GM10266 (cell line): Measurements from ENCODE around the gene FLII.
"Not testable (repeated sequence)": the region's sequence is repeated elsewhere in the genome, so short reads cannot be mapped to it uniquely, and the experiment has no call there.

ENCODE experiments used
- DNase-seq: peaks from one replicate; pipeline ENCODE4 v3.0.0; 2012; ENCODE audit errors: extremely low spot score
- TF ChIP-seq, protein P1 (sequence below): IDR thresholded peaks from 2 replicates; pipeline ENCODE4 v1.5.1; 2012; ENCODE audit warnings: mild to moderate bottlenecking, low read depth; ENCODE audit not compliant: control insufficient read depth, insufficient read depth; ENCODE audit errors: missing control alignments

The FLII gene

DNA sequence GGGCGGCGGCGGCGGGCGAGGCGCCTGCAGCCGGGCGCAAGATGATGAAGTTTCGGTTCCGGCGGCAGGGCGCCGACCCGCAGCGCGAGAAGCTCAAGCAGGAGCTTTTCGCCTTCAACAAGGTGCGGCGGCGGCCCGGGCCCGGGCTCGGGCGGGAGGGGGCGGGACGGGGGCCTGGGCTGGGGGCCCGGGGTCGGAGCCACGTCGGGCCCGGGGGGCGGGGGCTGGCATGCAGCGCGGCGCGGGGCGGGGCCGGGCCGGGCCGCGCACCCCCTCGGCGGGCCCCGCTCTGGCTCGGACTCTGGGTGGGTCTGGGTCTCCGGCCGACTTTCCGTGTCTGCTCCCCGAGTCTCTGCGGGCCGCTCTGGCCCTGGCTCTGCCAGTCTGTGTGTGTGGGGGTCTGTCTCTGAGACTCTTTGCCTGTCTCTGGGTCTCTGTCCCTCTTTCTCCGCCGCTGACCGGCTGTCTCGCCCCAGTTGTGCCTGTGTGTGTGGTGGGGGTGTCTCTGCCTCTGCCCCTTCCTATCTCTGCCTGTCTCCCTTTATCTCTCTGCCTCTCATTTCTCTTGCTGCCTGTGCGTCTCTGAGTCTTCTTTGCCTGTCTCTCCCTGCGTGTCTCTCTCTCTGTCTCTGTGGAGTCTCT, 32.8 kb downstream of the FLII start:
- TF ChIP-seq, protein P1, sequence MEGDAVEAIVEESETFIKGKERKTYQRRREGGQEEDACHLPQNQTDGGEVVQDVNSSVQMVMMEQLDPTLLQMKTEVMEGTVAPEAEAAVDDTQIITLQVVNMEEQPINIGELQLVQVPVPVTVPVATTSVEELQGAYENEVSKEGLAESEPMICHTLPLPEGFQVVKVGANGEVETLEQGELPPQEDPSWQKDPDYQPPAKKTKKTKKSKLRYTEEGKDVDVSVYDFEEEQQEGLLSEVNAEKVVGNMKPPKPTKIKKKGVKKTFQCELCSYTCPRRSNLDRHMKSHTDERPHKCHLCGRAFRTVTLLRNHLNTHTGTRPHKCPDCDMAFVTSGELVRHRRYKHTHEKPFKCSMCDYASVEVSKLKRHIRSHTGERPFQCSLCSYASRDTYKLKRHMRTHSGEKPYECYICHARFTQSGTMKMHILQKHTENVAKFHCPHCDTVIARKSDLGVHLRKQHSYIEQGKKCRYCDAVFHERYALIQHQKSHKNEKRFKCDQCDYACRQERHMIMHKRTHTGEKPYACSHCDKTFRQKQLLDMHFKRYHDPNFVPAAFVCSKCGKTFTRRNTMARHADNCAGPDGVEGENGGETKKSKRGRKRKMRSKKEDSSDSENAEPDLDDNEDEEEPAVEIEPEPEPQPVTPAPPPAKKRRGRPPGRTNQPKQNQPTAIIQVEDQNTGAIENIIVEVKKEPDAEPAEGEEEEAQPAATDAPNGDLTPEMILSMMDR: no peak
- no peak for DNase-seq

DNA sequence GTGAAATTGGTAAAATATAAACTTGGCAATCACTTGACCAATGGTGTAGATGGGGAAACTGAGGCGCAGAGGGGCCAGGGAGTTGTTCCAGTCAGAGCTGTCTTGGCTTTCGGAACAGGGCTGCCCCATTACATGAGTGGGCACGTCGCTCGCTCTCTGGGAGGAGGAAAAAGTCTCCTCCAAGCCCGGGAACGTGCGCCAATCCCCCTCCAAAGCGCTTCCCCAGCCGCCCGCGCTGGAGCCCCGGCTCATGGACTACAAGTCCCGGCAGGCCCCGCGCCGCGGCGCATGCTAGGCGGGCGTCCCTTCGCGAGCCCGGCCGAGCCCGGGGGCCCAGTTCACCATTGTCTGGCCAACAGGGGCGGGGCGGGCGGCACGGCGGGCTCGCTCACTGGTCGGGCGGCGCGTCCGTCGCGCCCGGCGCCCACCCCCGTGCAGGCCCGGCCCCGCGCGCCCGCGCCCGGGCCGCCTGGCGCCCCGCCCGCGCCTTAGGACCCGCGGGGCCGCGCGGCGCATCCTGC, 33.4 kb downstream of the FLII start, which contains the start of gene LLGL1:
Gene LLGL1, plus strand, starts transcription at position 515 of the 521 bp plus-strand sequence. CDS start 48 bp downstream, outside the sequence.
- TF ChIP-seq, protein P1: no peak
- DNase-seq: peak; percentile 100

DNA sequence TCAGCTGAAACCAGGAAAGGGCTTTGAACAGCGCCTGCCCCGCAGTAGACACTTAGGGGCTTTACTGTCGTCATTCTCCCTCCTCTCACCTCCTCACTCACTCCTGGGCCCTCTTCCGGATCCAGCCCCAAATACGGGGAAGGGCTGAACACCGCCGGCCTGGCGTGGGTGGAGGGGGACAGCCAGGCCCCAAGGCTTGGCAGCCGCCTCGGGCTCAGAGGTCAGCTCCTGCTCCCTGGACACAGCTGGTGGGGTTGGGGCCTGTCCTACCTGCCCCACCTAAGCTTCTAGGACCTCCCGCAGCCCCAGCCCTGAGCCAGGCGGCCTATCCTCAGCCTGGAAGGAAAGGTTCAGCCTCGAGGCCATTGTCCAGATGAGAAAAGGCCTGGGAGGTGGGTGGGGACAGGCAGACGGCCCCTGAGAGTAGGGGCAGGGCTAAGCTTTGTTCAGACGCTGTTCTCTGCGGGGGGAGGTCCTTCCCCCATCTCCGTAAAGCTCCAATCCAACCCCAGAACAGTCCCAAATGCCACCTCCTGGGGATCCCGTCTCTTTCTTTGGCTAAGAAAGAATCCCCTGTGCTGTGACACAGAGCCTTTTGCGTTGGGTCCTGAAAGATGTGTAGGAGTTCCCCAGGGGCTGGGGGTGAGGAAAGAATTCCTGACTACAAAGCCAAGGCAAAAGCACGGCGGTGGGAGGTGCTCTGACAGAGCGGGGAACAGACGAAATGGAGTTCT, 34.0 kb downstream of the FLII start:
- DNase-seq: no peak
- TF ChIP-seq, protein P1: no peak

DNA sequence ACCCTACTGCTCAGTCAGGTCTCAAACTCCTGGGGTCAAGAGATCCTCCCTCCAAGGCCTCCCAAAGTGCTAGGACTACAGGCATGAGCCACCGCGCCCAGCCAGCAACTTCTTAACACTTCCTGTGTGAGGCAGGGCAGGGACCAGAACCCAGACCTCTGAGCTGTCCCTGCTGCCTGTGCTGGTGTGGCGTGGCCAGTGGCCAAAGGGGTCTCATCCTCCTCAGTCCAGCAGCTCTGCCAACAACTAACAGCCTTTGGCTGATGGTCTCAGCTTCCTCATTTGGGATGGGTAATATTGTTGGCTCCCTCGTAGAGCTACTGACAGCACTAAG, 34.5 kb downstream of the FLII start:
- DNase-seq: no peak
- TF ChIP-seq, protein P1: no peak

DNA sequence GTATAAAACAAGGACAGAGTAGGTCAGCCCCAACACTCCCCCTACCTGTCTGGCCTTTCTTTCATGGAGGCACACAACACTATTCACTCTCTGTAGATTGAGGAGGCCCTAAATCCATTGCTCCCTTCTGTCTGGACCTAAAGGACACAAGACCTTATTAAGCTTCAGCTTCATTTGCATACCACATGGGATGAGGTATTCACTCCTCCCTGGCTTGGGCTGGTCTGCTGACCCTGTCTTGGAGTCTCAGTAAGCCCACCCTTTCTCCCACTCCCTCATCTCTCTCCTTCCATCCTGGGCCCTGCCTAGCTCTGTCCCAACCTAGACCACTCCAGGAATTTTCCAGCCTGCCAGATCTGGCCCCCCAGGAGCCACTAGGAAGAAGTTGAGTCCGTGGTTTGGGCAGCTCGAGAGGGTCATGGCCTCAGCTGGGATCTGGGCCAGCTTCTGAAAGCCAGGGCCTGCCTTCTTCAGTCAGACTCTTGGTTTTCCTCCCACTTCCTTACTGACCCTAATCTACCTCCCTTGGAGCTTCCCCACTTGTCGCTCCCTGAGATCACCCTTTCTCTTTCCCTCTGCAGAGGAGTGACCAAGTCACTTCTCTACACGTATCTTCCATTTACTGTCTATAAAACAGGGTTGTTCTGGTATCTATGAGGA, 39.7 kb downstream of the FLII start:
- DNase-seq: no peak
- TF ChIP-seq, protein P1: no peak

DNA sequence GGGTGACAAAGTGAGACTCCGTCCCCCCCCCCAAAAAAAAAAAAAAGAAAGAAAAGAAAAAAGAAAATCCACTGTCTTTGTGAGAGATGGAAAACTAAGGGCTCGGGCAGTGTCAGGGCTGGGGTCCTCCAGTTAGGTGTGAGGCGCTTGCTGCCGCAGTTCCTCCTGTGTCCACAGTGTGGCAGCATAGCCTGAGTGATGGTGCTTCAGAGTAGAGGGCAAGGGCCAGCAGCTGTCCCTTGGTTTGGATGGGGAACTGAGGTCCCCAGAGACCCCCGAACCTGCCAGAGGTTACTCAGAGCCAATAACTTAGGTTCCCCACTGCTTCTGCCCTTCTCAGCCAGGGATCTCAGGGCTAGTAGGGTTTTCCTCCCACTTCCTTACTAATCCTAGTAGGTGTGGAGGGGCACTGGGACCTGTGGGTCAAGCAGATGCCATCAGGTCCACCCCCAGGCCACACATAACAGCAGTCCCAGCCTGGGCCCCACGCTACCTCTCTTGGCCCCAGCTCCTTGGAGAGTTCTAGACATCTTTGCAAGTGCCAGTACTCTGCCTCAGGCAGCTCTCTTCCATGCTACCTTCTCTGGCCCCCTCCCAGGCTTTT, 41.0 kb downstream of the FLII start:
- DNase-seq: peak; percentile 86
- TF ChIP-seq, protein P1: peak; percentile 99

DNA sequence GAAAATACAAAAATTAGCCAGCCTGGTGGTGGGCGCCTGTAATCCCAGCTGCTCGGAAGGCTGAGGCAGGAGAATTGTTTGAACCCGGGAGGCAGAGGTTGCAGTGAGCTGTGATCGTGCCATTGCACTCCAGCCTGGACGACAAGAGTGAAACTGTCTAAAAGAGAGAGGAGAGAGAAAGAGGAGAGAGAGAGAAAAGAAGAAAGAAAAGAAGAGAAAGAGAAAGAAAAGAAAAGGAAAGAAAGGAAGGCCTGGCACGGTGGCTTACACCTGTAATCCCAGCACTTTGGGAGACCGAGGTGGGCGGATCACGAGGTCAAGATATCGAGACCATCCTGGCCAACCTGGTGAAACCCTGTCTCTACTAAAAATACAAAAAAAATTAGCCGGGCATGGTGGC, 41.6 kb downstream of the FLII start:
- not testable (repeated sequence) for DNase-seq
